Mesenchymal stem cell (in vitro differentiated cells and primary cell): ENCODE measurements around the gene SYNE3.
A peak's percentile ranks its signal among the peaks of the same experiment; 100 is the strongest.

Experiments used
- DNase-seq: peaks from one replicate; pipeline ENCODE4 v3.0.0-alpha.2; 2013
- H2AFZ ChIP-seq: one replicate; pipeline ENCODE4 v1.6.1; 2013; ENCODE audit warnings: low read depth, mild to moderate bottlenecking, control low read depth, inconsistent platforms, low read length, moderate library complexity
- H2AK5ac ChIP-seq: 2 replicates; pipeline ENCODE4 v1.6.1; 2013; ENCODE audit warnings: low read length, moderate library complexity, mild to moderate bottlenecking, inconsistent platforms; ENCODE audit not compliant: severe bottlenecking
- H2BK120ac ChIP-seq: one replicate; pipeline ENCODE4 v1.6.1; 2013; ENCODE audit warnings: low read depth, mild to moderate bottlenecking, inconsistent platforms, low read length, moderate library complexity
- H2BK12ac ChIP-seq, 2 experiments: one replicate each; pipeline ENCODE4 v1.6.1; 2013; ENCODE audit warnings: inconsistent platforms in 2 of 2, low read length in 2 of 2, mild to moderate bottlenecking in 2 of 2, moderate library complexity in 2 of 2, control low read depth in 1 of 2
- H2BK15ac ChIP-seq: one replicate; pipeline ENCODE4 v1.6.1; 2013; ENCODE audit warnings: mild to moderate bottlenecking, low read depth, inconsistent platforms; ENCODE audit not compliant: poor library complexity, severe bottlenecking
- H2BK5ac ChIP-seq: 2 replicates; pipeline ENCODE4 v1.6.1; 2013; ENCODE audit warnings: low read depth, mild to moderate bottlenecking, low read length, control low read depth, inconsistent platforms; ENCODE audit not compliant: poor library complexity, severe bottlenecking
- H3K14ac ChIP-seq, 2 experiments: one replicate each; pipeline ENCODE4 v1.6.1; 2013; ENCODE audit warnings: inconsistent platforms in 2 of 2, low read length in 2 of 2, control low read depth in 1 of 2, mild to moderate bottlenecking in 1 of 2, moderate library complexity in 1 of 2
- H3K18ac ChIP-seq, 2 experiments: one replicate each; pipeline ENCODE4 v1.6.1; 2013; ENCODE audit warnings: inconsistent platforms in 2 of 2, low read length in 2 of 2, control low read depth in 1 of 2, low read depth in 1 of 2, mild to moderate bottlenecking in 1 of 2
- H3K23ac ChIP-seq, 2 experiments: one replicate each; pipeline ENCODE4 v1.6.1; 2013; ENCODE audit warnings: inconsistent platforms in 2 of 2, low read length in 2 of 2, mild to moderate bottlenecking in 2 of 2, moderate library complexity in 2 of 2, control low read depth in 1 of 2
- H3K27ac ChIP-seq: 2 replicates; pipeline ENCODE4 v1.5.1; 2013; ENCODE audit warnings: mild to moderate bottlenecking, moderate library complexity, low read length, control low read depth, inconsistent platforms; ENCODE audit not compliant: poor library complexity, severe bottlenecking
- H3K27me3 ChIP-seq, 2 experiments: 2 replicates each; pipeline versions ENCODE4 v1.6.1 to v1.7.0; 2013; ENCODE audit warnings: low read length in 2 of 2, mild to moderate bottlenecking in 2 of 2, moderate library complexity in 2 of 2, control low read depth in 1 of 2, inconsistent platforms in 1 of 2; ENCODE audit not compliant: control insufficient read depth in 1 of 2, insufficient read depth in 1 of 2
- H3K36me3 ChIP-seq, 2 experiments: 2 replicates each; pipeline versions ENCODE4 v1.6.1 to v1.7.0; 2013; ENCODE audit warnings: low read length in 2 of 2, control low read depth in 1 of 2, inconsistent platforms in 1 of 2, low read depth in 1 of 2, mild to moderate bottlenecking in 1 of 2; ENCODE audit not compliant: insufficient read depth in 2 of 2, control insufficient read depth in 1 of 2
- H3K4ac ChIP-seq, 2 experiments: one replicate each; pipeline ENCODE4 v1.6.1; 2013; ENCODE audit warnings: inconsistent platforms in 2 of 2, low read length in 2 of 2, mild to moderate bottlenecking in 2 of 2, moderate library complexity in 2 of 2, control low read depth in 1 of 2, low read depth in 1 of 2
- H3K4me1 ChIP-seq: 2 replicates; pipeline ENCODE4 v1.6.1; 2013; ENCODE audit warnings: low read depth, low read length, control low read depth; ENCODE audit not compliant: control insufficient read depth, insufficient read depth
- H3K4me2 ChIP-seq: 2 replicates; pipeline ENCODE4 v1.6.1; 2013; ENCODE audit warnings: low read length, mild to moderate bottlenecking, inconsistent platforms; ENCODE audit not compliant: poor library complexity, severe bottlenecking
- H3K4me3 ChIP-seq, 2 experiments: 2 replicates each; pipeline versions ENCODE4 v1.5.1 to v1.7.0; 2013; ENCODE audit warnings: low read length in 2 of 2, mild to moderate bottlenecking in 2 of 2, control low read depth in 1 of 2, low read depth in 1 of 2; ENCODE audit not compliant: insufficient read depth in 1 of 2
- H3K79me1 ChIP-seq: replicated peaks from 2 replicates; pipeline ENCODE4 v1.6.1; 2013; ENCODE audit warnings: mild to moderate bottlenecking, control low read depth, low read length, inconsistent platforms; ENCODE audit not compliant: poor library complexity, severe bottlenecking
- H3K9ac ChIP-seq: 2 replicates; pipeline ENCODE4 v1.7.0; 2013; ENCODE audit warnings: mild to moderate bottlenecking, low read length, moderate library complexity
- H3K9me3 ChIP-seq: 2 replicates; pipeline ENCODE4 v1.7.0; 2013; ENCODE audit warnings: mild to moderate bottlenecking, low read length; ENCODE audit not compliant: control insufficient read depth
- H4K8ac ChIP-seq: one replicate; pipeline ENCODE4 v1.6.1; 2013; ENCODE audit warnings: inconsistent platforms, mild to moderate bottlenecking, low read length, moderate library complexity
- H4K91ac ChIP-seq: one replicate; pipeline ENCODE4 v1.6.1; 2013; ENCODE audit warnings: mild to moderate bottlenecking, low read length, inconsistent platforms
- WGBS: methylation state at CpG from one replicate; pipeline ENCODE4 v1.1.7; 2013; ENCODE audit warnings: mixed read lengths; 5-methylcytosine and 5-hydroxymethylcytosine counted together

The SYNE3 gene

GRCh38 chr14:95496111-95496681 is 20.3 kb downstream of the SYNE3 start:
- Histone ChIP-seq H3K4me3 (no peak overlapping the region), H2BK5ac (no peak overlapping the region), H3K14ac (no peak overlapping the region), H3K9ac (peak overlapping the region; percentile 61), H3K4me1 (peaks cover 10% of the 10 kb centered on the region), H4K91ac (no peak overlapping the region), H3K4me2 (no peak overlapping the region), H2AK5ac (no peak overlapping the region), H2AFZ (no peak overlapping the region), H3K27ac (no peak overlapping the region), H2BK12ac (peak overlapping the region in 1 of 2 experiments; percentile 2), H3K36me3 (peaks cover 0 to 9% of the 10 kb centered on the region in 2 experiments), H3K4ac (peak overlapping the region; percentile 20 to 28), H3K27me3 (no peaks in the 10 kb centered on the region), H2BK15ac (no peak overlapping the region), H2BK120ac (no peak overlapping the region), H4K8ac (no peak overlapping the region), H3K23ac (no peak overlapping the region), H3K18ac (peak overlapping the region in 1 of 2 experiments; percentile 75), H3K79me1 (no peaks in the 10 kb centered on the region), H3K9me3 (no peaks in the 10 kb centered on the region)
- WGBS = 20% methylated on average over 4 of the region's 4 CpGs
- DNase-seq = peak; percentile 87

- no peak for DNase-seq
- Histone ChIP-seq H2BK12ac (peak overlapping the region; percentile 9 to 96), H2BK120ac (no peak overlapping the region), H3K9me3 (no peaks in the 10 kb centered on the region), H3K27me3 (no peaks in the 10 kb centered on the region), H3K23ac (no peak overlapping the region), H3K14ac (peak overlapping the region in 1 of 2 experiments; percentile 53), H4K8ac (no peak overlapping the region), H3K4me1 (peaks cover 7% of the 10 kb centered on the region), H3K27ac (no peak overlapping the region), H2AK5ac (no peak overlapping the region), H3K9ac (no peak overlapping the region), H3K79me1 (no peaks in the 10 kb centered on the region), H2AFZ (no peak overlapping the region), H3K4ac (peak overlapping the region; percentile 20 to 21), H2BK5ac (no peak overlapping the region), H3K4me2 (no peak overlapping the region), H3K18ac (peak overlapping the region; percentile 75 to 77), H3K36me3 (peaks cover 0 to 9% of the 10 kb centered on the region in 2 experiments), H2BK15ac (no peak overlapping the region), H3K4me3 (no peak overlapping the region), H4K91ac (peak overlapping the region; percentile 29)
- WGBS = 87% methylated on average over 7 of the region's 8 CpGs
Measured at GRCh38 chr14:95495538-95496025, 20.9 kb downstream of the SYNE3 start.

GRCh38 chr14:95495076-95495475 is 21.4 kb downstream of the SYNE3 start:
- WGBS = 86% methylated on average over 2 of the region's 3 CpGs
- Histone ChIP-seq H2AK5ac (no peak overlapping the region), H3K4me2 (no peak overlapping the region), H3K27me3 (no peaks in the 10 kb centered on the region), H4K8ac (no peak overlapping the region), H3K9me3 (no peaks in the 10 kb centered on the region), H2BK12ac (peak overlapping the region; percentile 6 to 96), H2AFZ (no peak overlapping the region), H2BK5ac (no peak overlapping the region), H3K79me1 (no peaks in the 10 kb centered on the region), H3K18ac (peak overlapping the region; percentile 75 to 77), H2BK120ac (no peak overlapping the region), H3K4ac (peak overlapping the region in 1 of 2 experiments; percentile 21), H3K4me3 (no peak overlapping the region), H3K4me1 (peaks cover 4% of the 10 kb centered on the region), H2BK15ac (no peak overlapping the region), H3K27ac (no peak overlapping the region), H4K91ac (no peak overlapping the region), H3K14ac (peak overlapping the region in 1 of 2 experiments; percentile 53), H3K23ac (no peak overlapping the region), H3K36me3 (peaks cover 0 to 9% of the 10 kb centered on the region in 2 experiments), H3K9ac (no peak overlapping the region)
- DNase-seq = no peak

- Histone ChIP-seq H4K91ac (peak overlapping the region; percentile 70), H3K9ac (no peak overlapping the region), H2AFZ (no peak overlapping the region), H3K4me2 (no peak overlapping the region), H2BK5ac (no peak overlapping the region), H3K36me3 (peaks cover 0 to 9% of the 10 kb centered on the region in 2 experiments), H3K9me3 (no peaks in the 10 kb centered on the region), H3K27ac (no peak overlapping the region), H3K4me1 (peaks cover 4% of the 10 kb centered on the region), H3K79me1 (no peaks in the 10 kb centered on the region), H4K8ac (no peak overlapping the region), H3K14ac (peak overlapping the region in 1 of 2 experiments; percentile 35), H2AK5ac (no peak overlapping the region), H3K4ac (no peak overlapping the region), H3K4me3 (no peak overlapping the region), H2BK15ac (no peak overlapping the region), H2BK120ac (no peak overlapping the region), H2BK12ac (peak overlapping the region; percentile 9 to 73), H3K23ac (no peak overlapping the region), H3K27me3 (no peaks in the 10 kb centered on the region), H3K18ac (peak overlapping the region in 1 of 2 experiments; percentile 54)
- WGBS = 97% methylated on average over 4 of the region's 4 CpGs
- no peak for DNase-seq
Measured at GRCh38 chr14:95494456-95494855, 22.0 kb downstream of the SYNE3 start.
